GM20431 (cell line): Measurements from ENCODE around the gene UBASH3B.

Experiments
- in situ Hi-C: fragments of 300-500 bp; cut with MseI, MboI; formaldehyde crosslinking; loops from one replicate; pipeline ENCODE4 v1.15.0; 2020; ENCODE audit warnings: low sequenced_read_pairs; ENCODE audit not compliant: unreplicated experiment

UBASH3B gene

GRCh38 chr11:122703541-122704272 is 48.2 kb downstream of the UBASH3B start:
- in situ Hi-C loops = no loop called here

GRCh38 chr11:122705396-122705795 is 49.9 kb downstream of the UBASH3B start:
- in situ Hi-C loops = no loop called here

GRCh38 chr11:122706291-122707088 is 51.0 kb downstream of the UBASH3B start:
- in situ Hi-C loops = no loop called here

- in situ Hi-C loops = no loop called here
Observed at GRCh38 chr11:122707111-122707510, 51.6 kb downstream of the UBASH3B start.

GRCh38 chr11:122707901-122708300 is 52.4 kb downstream of the UBASH3B start:
- in situ Hi-C loops = no loop called here

- in situ Hi-C loops = no loop called here
Observed at GRCh38 chr11:122709039-122709760, 53.7 kb downstream of the UBASH3B start.

GRCh38 chr11:122711362-122711761 is 55.8 kb downstream of the UBASH3B start:
- in situ Hi-C loops = no loop called here

- in situ Hi-C loops = no loop called here
Observed at GRCh38 chr11:122711831-122712381, 56.4 kb downstream of the UBASH3B start.

GRCh38 chr11:122714004-122714403 is 58.5 kb downstream of the UBASH3B start:
- in situ Hi-C loops = no loop called here

- in situ Hi-C loops = no loop called here
Observed at GRCh38 chr11:122714484-122714883, 59.0 kb downstream of the UBASH3B start.

- in situ Hi-C loops = no loop called here
Observed at GRCh38 chr11:122715548-122716440, 60.3 kb downstream of the UBASH3B start.

GRCh38 chr11:122717264-122717867 is 61.8 kb downstream of the UBASH3B start:
- in situ Hi-C loops = no loop called here

GRCh38 chr11:122720107-122720881 is 64.8 kb downstream of the UBASH3B start:
- in situ Hi-C loops = no loop called here

GRCh38 chr11:122721201-122721963 is 65.9 kb downstream of the UBASH3B start:
- in situ Hi-C loops = no loop called here

- in situ Hi-C loops = no loop called here
Observed at GRCh38 chr11:122721964-122722266, 66.4 kb downstream of the UBASH3B start.

- in situ Hi-C loops = no loop called here
Observed at GRCh38 chr11:122723106-122723505, 67.6 kb downstream of the UBASH3B start.

GRCh38 chr11:122723576-122723975 is 68.1 kb downstream of the UBASH3B start:
- in situ Hi-C loops = no loop called here

- in situ Hi-C loops = no loop called here
Observed at GRCh38 chr11:122724520-122724919, 69.0 kb downstream of the UBASH3B start.
